Spleen (tissue), 11 donors: ENCODE data around the gene TNRC6A. TPM values are rescaled to one million over a fixed set of nuclear protein-coding genes. Genes with fewer than 3 reads are reported as not detected.
A peak's percentile ranks its signal among the peaks of the same experiment; 100 is the strongest.
"Not testable (repeated sequence)": the region's sequence is repeated elsewhere in the genome, so short reads cannot be mapped to it uniquely, and the experiment has no call there.

Experiments
- DNase-seq: peaks from one replicate; pipeline ENCODE4 v3.0.0-alpha.2; 2020
- H3K27ac ChIP-seq, 8 donors: fragments of 200-600 bp; sonication (generic) in 7 of 8; 1 replicate in 4 of 8; 2 replicates in 4 of 8; pipeline versions ENCODE4 v1.5.0 to v1.8.0; 2016 to 2021; ENCODE audit warnings: inconsistent platforms in 4 of 8, mild to moderate bottlenecking in 4 of 8, moderate library complexity in 1 of 8
- H3K27me3 ChIP-seq, 7 donors: fragments of 200-600 bp; sonication (generic) in 6 of 7; replicated peaks in 1 of 7; 1 replicate in 4 of 7; 2 replicates in 3 of 7; pipeline versions ENCODE4 v1.5.0 to v1.8.0; 2016 to 2021; ENCODE audit warnings: inconsistent platforms in 3 of 7, mild to moderate bottlenecking in 1 of 7
- H3K36me3 ChIP-seq, 6 donors: fragments of 200-600 bp; sonication (generic) in 5 of 6; 1 replicate in 4 of 6; 2 replicates in 2 of 6; pipeline versions ENCODE4 v1.5.0 to v1.8.0; 2016 to 2021; ENCODE audit warnings: inconsistent platforms in 2 of 6
- H3K4me1 ChIP-seq, 6 donors: fragments of 200-600 bp; sonication (generic) in 5 of 6; 1 replicate in 3 of 6; 2 replicates in 3 of 6; pipeline versions ENCODE4 v1.5.0 to v1.8.0; 2016 to 2021; ENCODE audit warnings: inconsistent platforms in 3 of 6
- H3K4me3 ChIP-seq, 8 donors: fragments of 200-600 bp; sonication (generic) in 7 of 8; 1 replicate in 4 of 8; 2 replicates in 4 of 8; pipeline versions ENCODE4 v1.5.0 to v1.8.0; 2016 to 2021; ENCODE audit warnings: inconsistent platforms in 4 of 8, mild to moderate bottlenecking in 4 of 8, moderate library complexity in 2 of 8
- H3K9me3 ChIP-seq, 8 donors: fragments of 200-600 bp; sonication (generic) in 7 of 8; 1 replicate in 4 of 8; 2 replicates in 4 of 8; pipeline versions ENCODE4 v1.5.0 to v1.8.0; 2016 to 2021; ENCODE audit warnings: inconsistent platforms in 4 of 8
- CTCF ChIP-seq, 11 experiments: fragments of 200-600 bp in 7 of 11; fragments of 450-650 bp in 4 of 11; sonication (generic) in 4 of 11; IDR thresholded peaks in 8 of 11; conservative IDR thresholded peaks in 3 of 11; 1 replicate in 7 of 11; 2 replicates in 4 of 11; pipeline versions ENCODE4 v1.4.0 to v1.8.0; 2016 to 2021; ENCODE audit warnings: antibody characterized with exemption in 11 of 11, inconsistent platforms in 4 of 11, mild to moderate bottlenecking in 1 of 11
- POLR2A ChIP-seq, 3 donors: fragments of 450-650 bp; IDR thresholded peaks; one replicate each; pipeline ENCODE4 v1.5.1; 2017; ENCODE audit warnings: antibody characterized with exemption in 3 of 3, mild to moderate bottlenecking in 1 of 3
- POLR2AphosphoS5 ChIP-seq, 3 donors: sonication (generic); formaldehyde crosslinking; IDR thresholded peaks; one replicate each; pipeline ENCODE4 v1.5.1; 2017; ENCODE audit warnings: antibody characterized with exemption in 3 of 3
- WGBS, 5 donors: extraction: QIAGEN DNeasy Blood & Tissue Kit in 3 of 5; methylation state at CpG; one replicate each; pipeline versions ENCODE4 v1.1.5 to v1.1.7; 2013 to 2018; 5-methylcytosine and 5-hydroxymethylcytosine counted together
- intact Hi-C: fragments of 100-400 bp; cut with DNase I; formaldehyde crosslinking; loops from one replicate; pipeline ENCODE4 v1.15.0; 2023; ENCODE audit warnings: low total_unique reads
- polyA plus RNA-seq, 3 donors: library from polyadenylated mRNA; stranded (reverse); fragments of 200-250 nt; gene quantifications; one replicate each; pipeline ENCODE4 v1.2.1, GENCODE V29; 2013
- total RNA-seq, 7 donors: library from RNA; depleted of rRNA in 3 of 7; stranded (reverse); fragments of >200 nt in 3 of 7; fragmentation: NEBNext Ultra II Directional in 4 of 7; extraction: Animal tissue kit (Norgen Biotek cat#: 25700) in 4 of 7; gene quantifications; one replicate each; pipeline versions ENCODE4 v1.1.0 to v1.2.1, GENCODE V29; 2016 to 2021
- donor health status: healthy with polysubstance abuse.
- donor health status: DM: no; HTN: no; CAD: no; lungs with moderate emphysema.
- donor health status: DM: no; HTN: no; CAD: no.
- donor health status: Bipolar disorder and iron deficiency.
- donor health status: healthy.
- donor health status: DM: no; HTN: no; CAD: no.
- donor health status: DM: yes; HTN: yes; CAD: no.

TNRC6A gene
- total and polyA plus RNA-seq, 10 donors, result 6.5 to 67.8 (median 57.3) TPM

DNA sequence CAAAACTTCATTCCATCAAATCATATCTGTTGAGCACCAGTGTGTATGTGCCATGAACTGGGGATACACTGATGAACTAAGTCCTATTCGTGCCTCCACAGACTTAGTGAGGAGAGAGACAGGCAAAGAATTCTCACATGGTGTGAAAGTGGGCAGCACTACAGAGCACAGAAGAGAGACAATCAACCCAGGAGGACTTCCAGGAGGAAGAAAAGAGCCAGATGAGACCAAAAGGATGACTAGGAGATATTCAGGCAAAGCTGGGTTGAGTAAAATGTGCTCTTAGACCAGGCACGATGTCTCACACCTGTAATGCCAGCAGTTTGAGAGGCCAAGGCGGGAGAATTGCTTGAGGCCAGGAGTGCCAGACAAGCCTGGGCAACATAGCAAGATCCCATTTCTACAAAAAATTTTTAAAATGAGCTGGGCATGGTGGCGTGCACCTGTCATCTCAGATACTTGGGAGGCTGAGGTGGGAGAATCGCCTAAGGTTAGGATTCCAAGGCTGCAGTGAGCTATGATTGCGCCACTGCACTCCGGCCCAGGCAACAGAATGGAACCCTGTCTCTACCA lies 30.2 kb upstream of the TNRC6A start:
- intact Hi-C loops, result no loop called here
- 92 to 95% (median 92%) methylated on average over 7 of the region's 7 CpGs for WGBS, 5 donors
- no peak overlapping the region for H3K4me3 ChIP-seq
- H3K27me3 ChIP-seq, result no peaks in the 10 kb centered on the region
- H3K9me3 ChIP-seq, result peaks cover 0 to 4% (median 0%) of the 10 kb centered on the region in 8 donors
- no peaks in the 10 kb centered on the region for H3K4me1 ChIP-seq
- H3K36me3 ChIP-seq, result no peaks in the 10 kb centered on the region
- no peak overlapping the region for H3K27ac ChIP-seq
- DNase-seq, result no peak
- TF ChIP-seq POLR2AphosphoS5 (IDR thresholded peaks at IDR 0.05) (no peak), CTCF (IDR thresholded peaks at IDR 0.05 in 8 of 11, conservative IDR thresholded peaks at IDR 0.05 in 3 of 11) (no peak), POLR2A (IDR thresholded peaks at IDR 0.05) (no peak)

DNA sequence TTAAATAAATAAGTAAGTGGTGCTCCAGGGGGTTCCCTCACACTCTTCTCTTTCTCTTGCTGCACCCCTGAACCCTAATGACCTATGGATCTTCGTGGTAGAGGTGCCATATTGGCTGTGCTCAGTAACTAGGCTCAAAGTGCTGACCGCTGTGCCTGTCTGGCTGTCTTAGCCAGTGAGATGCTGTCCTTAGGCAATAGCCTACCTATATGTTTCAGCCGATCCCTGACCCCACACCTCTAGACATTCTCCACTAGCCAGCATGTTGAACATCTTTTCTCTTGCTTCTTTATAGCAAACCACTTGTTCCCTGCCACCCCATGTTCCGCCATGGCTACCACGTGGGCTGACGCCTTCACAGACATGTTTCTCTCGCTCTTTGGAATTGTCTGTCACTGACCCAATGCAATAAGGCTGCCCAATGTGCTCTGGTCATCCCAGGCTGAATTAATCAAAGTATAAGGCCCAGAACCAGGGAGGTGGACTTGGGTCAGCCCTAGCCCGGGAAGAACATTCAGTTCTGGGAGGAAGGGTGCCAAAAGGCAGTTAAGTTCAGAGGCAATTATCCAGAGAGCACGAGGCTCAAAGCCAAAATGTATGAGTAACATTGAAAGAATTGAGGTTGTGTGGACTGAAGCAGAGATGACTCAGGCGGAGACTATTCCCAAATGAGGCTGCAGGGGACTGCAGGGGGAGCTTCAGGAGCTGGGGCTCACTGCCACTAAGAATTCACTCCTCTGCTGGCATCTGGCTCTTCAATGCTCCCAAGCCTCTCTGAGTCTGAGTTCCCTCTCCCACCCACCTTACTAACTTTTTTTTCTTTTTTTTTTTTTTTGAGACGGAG lies 28.7 kb upstream of the TNRC6A start:
- DNase-seq, result no peak
- Histone ChIP-seq H3K4me3 (no peak overlapping the region), H3K27ac (peak overlapping the region in 6 of 8 donors; percentile 56 to 70 (median 64)), H3K4me1 (no peaks in the 10 kb centered on the region), H3K36me3 (no peaks in the 10 kb centered on the region), H3K9me3 (peaks cover 0 to 4% (median 0%) of the 10 kb centered on the region in 8 donors), H3K27me3 (no peaks in the 10 kb centered on the region)
- intact Hi-C loops, result no loop called here
- peak in 1 of 11 experiments; percentile 12 for TF ChIP-seq CTCF (IDR thresholded peaks at IDR 0.05 in 8 of 11, conservative IDR thresholded peaks at IDR 0.05 in 3 of 11)
- no peak for TF ChIP-seq POLR2A (IDR thresholded peaks at IDR 0.05)
- TF ChIP-seq POLR2AphosphoS5 (IDR thresholded peaks at IDR 0.05), result peak in 1 of 3 donors; percentile 80
- 65 to 82% (median 72%) methylated on average over 10 to 11 of the region's 11 CpGs for WGBS, 5 donors

GRCh38 chr16:24701521-24701951 lies 27.9 kb upstream of the TNRC6A start:
- intact Hi-C loops, result no loop called here
- no peak for DNase-seq

DNA sequence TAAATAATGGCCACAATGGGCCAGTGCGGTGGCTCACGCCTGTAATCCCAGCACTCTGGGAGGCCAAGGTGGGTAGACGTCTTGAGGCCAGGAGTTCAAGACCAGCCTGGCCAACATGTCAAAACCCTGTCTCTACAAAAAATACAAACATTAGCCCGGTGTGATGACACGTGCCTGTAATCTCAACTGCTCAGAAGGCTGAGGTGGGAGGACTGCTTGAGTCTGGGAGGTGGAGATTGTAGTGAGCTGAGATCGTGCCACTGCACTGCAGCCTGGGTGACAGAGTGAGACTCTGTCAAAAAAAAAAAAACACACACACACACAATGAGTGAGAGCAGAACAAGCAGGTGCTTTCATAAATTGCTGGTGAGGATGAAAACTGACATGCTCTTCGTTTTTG lies 21.7 kb upstream of the TNRC6A start:
- H3K36me3 ChIP-seq, H3K4me3 ChIP-seq, H3K9me3 ChIP-seq, intact Hi-C loops, H3K27ac ChIP-seq, H3K27me3 ChIP-seq, H3K4me1 ChIP-seq, DNase-seq: not testable (repeated sequence)
- WGBS, 5 donors, result 74 to 82% (median 75%) methylated on average over 7 of the region's 7 CpGs

More at GRCh38 chr16:24701521-24701951, 27.9 kb upstream of the TNRC6A start:
- Histone ChIP-seq H3K4me1 (no peaks in the 10 kb centered on the region), H3K9me3 (peaks cover 0 to 4% (median 0%) of the 10 kb centered on the region in 8 donors), H3K4me3 (no peak overlapping the region), H3K27ac (peak overlapping the region in 6 of 8 donors; percentile 51 to 70 (median 62)), H3K36me3 (no peaks in the 10 kb centered on the region), H3K27me3 (no peaks in the 10 kb centered on the region)
- no peak for TF ChIP-seq POLR2AphosphoS5 (IDR thresholded peaks at IDR 0.05)
- TF ChIP-seq CTCF (IDR thresholded peaks at IDR 0.05 in 8 of 11, conservative IDR thresholded peaks at IDR 0.05 in 3 of 11), result no peak
- no peak for TF ChIP-seq POLR2A (IDR thresholded peaks at IDR 0.05)
- WGBS, 5 donors, result 38 to 72% (median 57%) methylated on average over 5 of the region's 5 CpGs
